Prostate gland (tissue), 2 donors: ENCODE results near the gene ARL17A. TPM values are rescaled to one million over a fixed set of nuclear protein-coding genes. Genes with fewer than 3 reads are reported as not detected.
"Not testable (repeated sequence)": the region's sequence is repeated elsewhere in the genome, so short reads cannot be mapped to it uniquely, and the experiment has no call there.

Experiments used
- DNase-seq: peaks from one replicate; pipeline ENCODE4 v3.0.0-alpha.2; 2019; ENCODE audit warnings: low spot score
- H3K27ac ChIP-seq, 2 donors: fragments of 200-600 bp; sonication (generic); 2 replicates each; pipeline ENCODE4 v1.5.1; 2017 to 2019
- H3K27me3 ChIP-seq: fragments of 200-600 bp; sonication (generic); replicated peaks from 2 replicates; pipeline ENCODE4 v1.5.1; 2019; ENCODE audit not compliant: insufficient read depth
- H3K36me3 ChIP-seq, 2 donors: fragments of 200-600 bp; sonication (generic); 1 replicate in 1 of 2; 2 replicates in 1 of 2; pipeline versions ENCODE4 v1.5.1 to v1.8.1; 2017 to 2019
- H3K4me1 ChIP-seq: fragments of 200-600 bp; sonication (generic); replicated peaks from 2 replicates; pipeline ENCODE4 v1.5.1; 2019
- H3K4me3 ChIP-seq, 2 donors: fragments of 200-600 bp; sonication (generic); 2 replicates each; pipeline ENCODE4 v1.5.1; 2017 to 2019
- H3K9me3 ChIP-seq: fragments of 200-600 bp; sonication (generic); 2 replicates; pipeline ENCODE4 v1.5.1; 2017
- WGBS: methylation state at CpG from one replicate; pipeline ENCODE4 v1.1.5; 2018; 5-methylcytosine and 5-hydroxymethylcytosine counted together
- intact Hi-C: fragments of 100-400 bp; cut with DNase I; formaldehyde crosslinking; loops from one replicate; pipeline ENCODE4 v1.14.2; 2022
- small RNA-seq, 2 donors: library from RNA; depleted of rRNA; stranded (forward); fragments of <200 nt; gene quantifications; one replicate each; pipeline ENCODE3, GENCODE V24; 2016
- total RNA-seq, 2 donors: library from RNA; depleted of rRNA; stranded (reverse); fragments of >200 nt; gene quantifications; one replicate each; pipeline ENCODE4 v1.1.0, GENCODE V29; 2016

Gene ARL17A
- total RNA-seq, 2 donors from 2014 or later, result 7.9 to 8.5 TPM

DNA sequence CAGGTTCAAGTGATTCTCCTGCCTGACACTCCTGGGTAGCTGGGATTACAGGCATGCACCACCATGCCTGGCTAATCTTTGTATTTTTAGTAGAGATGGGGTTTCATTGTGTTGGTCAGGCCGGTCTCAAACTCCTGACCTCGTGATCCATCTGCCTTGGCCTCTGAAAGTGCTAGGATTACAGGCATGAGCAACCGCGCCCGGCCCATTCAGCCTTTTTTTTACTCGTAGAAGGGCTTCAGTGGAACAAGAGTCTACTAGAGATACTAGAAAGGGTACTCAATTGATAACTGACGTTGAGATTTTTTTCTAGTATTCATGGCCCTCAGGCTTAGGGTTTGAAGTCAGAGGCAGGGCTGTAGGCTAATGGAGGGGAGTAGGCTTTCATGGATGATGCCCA, 73.6 kb downstream of the ARL17A start:
- DNase-seq, H3K9me3 ChIP-seq, H3K4me3 ChIP-seq, H3K4me1 ChIP-seq, intact Hi-C loops, H3K36me3 ChIP-seq, H3K27ac ChIP-seq, H3K27me3 ChIP-seq: not testable (repeated sequence)
- WGBS, result 93% methylated on average over 5 of the region's 7 CpGs

DNA sequence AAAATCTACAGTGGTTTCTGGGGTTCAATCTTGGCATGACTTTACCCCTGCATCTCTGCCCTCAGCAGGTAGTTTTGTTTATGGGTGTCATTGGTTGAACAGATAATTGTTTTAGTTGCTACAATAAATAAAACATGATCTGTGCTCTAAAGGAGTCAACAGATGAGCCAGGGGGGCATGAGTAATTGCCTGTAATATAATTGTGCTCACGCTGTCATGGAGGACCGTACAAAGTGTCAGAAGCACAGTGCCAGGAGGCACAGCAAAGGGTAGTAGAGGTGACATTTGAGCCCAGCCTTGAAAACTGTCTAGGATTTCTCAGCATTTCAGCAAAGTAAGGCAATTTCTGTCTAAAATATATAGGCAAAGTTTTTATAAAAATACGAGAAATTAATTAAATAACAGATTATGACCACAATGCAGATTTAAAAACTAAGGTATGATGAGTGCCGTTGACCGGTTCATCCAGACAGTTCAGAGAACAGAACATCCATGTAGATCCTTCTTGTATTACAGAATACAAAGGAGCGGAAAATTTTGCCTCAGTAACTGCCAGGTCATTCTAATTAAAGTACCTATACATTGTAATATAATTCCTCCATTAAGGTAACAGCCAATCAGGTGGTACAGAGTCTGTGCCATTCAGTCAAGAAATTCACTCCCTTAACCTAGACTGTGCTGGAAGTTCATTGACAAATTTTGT, 79.9 kb downstream of the ARL17A start:
- H3K9me3 ChIP-seq, H3K27me3 ChIP-seq, H3K27ac ChIP-seq, H3K36me3 ChIP-seq, intact Hi-C loops, DNase-seq, H3K4me3 ChIP-seq, H3K4me1 ChIP-seq: not testable (repeated sequence)
- WGBS, result no CpG with 5 or more reads among the region's 6 CpGs

DNA sequence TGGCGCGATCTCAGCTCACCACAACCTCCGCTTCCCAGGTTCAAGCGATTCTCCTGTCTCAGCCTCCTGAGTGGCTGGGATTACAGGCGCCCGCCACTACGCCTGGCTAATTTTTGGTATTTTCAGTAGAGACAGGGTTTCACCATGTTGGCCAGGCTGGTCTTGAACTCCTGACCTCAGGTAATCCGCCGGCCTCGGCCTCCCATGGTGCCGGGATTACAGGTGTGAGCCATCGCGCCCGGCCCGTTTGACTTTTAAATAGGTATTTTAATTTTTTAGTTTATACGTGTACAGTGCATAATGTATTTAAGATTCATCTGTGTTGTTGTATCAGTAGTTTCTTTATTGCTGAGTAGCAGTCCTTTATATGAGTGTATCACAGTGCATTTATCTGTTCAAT, 87.5 kb downstream of the ARL17A start:
- WGBS, result 98% methylated on average over 13 of the region's 16 CpGs
- H3K4me1 ChIP-seq, intact Hi-C loops, H3K27ac ChIP-seq, H3K9me3 ChIP-seq, H3K36me3 ChIP-seq, DNase-seq, H3K27me3 ChIP-seq, H3K4me3 ChIP-seq: not testable (repeated sequence)

DNA sequence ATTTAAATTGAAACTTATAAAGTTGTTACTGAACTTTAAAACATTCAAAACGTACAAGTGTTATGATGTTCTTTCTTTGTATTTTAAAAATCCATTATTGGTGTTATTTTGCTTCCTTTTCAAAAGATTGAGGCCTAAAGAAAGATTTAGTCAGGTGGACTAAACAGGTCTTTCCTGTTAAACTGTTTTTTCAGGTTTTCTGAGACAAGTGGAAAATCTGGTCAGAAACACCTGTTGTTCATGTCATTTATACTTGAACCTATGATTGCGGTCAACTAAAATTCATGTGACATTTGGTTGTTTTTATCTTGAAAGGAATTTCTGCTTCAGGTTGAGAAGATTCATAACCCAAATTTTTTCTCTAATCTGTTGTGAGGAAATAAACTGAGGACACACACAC, 98.2 kb downstream of the ARL17A start:
- no CpG with 5 or more reads among the region's 2 CpGs for WGBS
- H3K4me3 ChIP-seq, DNase-seq, H3K36me3 ChIP-seq, H3K27me3 ChIP-seq, H3K4me1 ChIP-seq, H3K9me3 ChIP-seq, H3K27ac ChIP-seq, intact Hi-C loops: not testable (repeated sequence)

DNA sequence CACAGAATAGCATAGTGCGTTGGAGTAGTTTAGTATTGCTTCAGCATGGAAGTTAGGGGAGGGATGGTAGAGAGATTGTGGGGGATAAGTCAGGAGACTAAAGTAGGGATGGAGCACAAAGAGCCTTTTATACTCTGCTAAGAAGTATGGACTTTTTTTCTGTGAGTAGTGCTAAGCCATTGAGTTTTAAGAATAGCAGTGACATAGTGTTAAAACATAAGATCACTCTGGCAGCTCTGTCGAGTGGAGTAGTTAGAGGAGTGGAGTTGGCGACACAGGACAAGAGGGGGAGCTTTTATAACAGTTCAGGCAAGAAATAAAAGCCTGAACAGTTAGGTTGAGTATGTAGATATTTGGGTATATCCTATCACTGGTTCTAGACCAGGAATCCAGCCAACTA, 100.7 kb downstream of the ARL17A start:
- H3K9me3 ChIP-seq, H3K27me3 ChIP-seq, DNase-seq, H3K4me3 ChIP-seq, H3K36me3 ChIP-seq, H3K27ac ChIP-seq, H3K4me1 ChIP-seq, intact Hi-C loops: not testable (repeated sequence)
- no CpG with 5 or more reads among the region's 3 CpGs for WGBS

DNA sequence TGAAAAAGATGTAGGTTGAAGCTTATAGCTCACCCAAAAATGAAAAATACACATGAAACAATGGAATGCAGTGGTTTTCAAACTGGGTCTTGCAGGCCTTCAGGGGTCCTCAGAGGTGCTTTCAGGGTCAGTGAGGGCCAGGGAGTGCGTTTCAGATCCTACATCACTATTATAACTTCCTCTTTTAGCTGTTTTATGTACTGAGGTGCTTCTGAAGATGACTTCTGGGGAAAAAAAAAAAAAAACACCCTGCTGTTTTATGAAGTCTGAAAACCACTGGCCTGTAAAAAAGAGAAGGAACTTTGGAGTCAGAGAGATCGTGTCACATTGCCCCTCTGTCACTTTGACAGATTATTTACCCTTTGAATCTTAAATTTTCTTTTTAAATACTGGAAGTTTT, 103.9 kb downstream of the ARL17A start:
- H3K4me3 ChIP-seq, H3K27ac ChIP-seq, H3K27me3 ChIP-seq, H3K9me3 ChIP-seq, intact Hi-C loops, DNase-seq, H3K4me1 ChIP-seq, H3K36me3 ChIP-seq: not testable (repeated sequence)
- 100% methylated on average over 1 of the region's 2 CpGs for WGBS

DNA sequence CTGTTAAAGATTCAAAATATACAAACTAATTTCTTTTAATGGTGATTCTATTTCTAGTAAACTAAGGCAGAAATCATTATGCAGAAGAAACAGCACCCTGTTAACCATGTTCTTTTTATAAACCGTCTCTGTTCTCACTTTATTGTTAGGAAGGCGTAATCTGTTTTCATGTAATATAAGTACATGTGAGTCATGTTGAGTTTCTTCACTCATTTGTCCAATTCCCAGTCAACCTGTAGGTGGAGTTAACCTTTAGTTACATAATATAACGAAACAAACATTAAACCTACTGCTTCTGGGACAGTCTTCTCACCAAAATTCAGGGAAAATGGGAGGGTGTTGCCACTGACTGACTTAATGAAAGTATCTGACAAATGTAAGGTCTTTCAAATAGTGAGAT, 105.0 kb downstream of the ARL17A start:
- H3K4me1 ChIP-seq, H3K27me3 ChIP-seq, H3K4me3 ChIP-seq, intact Hi-C loops, H3K9me3 ChIP-seq, DNase-seq, H3K36me3 ChIP-seq, H3K27ac ChIP-seq: not testable (repeated sequence)
- WGBS, result no CpG with 5 or more reads among the region's 3 CpGs

DNA sequence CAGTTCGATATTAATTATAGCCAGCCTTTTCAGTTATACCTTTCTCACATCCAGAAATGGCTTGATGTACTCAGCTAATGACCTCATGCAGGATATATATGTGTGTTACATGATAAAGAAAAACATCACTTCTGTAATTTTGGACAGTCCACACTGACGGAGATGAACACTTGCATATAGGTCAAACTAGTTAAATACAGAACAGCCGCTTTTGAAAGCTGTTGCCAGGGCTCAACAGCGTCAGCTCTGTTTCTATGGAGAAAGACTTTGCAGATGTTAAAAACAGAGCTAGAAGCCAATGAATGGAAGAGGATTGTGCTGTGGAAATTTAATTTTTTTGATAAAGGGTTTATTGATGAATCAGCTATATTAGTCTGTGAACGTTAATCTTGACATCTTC, 111.9 kb downstream of the ARL17A start:
- intact Hi-C loops, DNase-seq, H3K27ac ChIP-seq, H3K9me3 ChIP-seq, H3K27me3 ChIP-seq, H3K4me3 ChIP-seq, H3K36me3 ChIP-seq, H3K4me1 ChIP-seq: not testable (repeated sequence)
- 100% methylated on average over 1 of the region's 5 CpGs for WGBS

Small RNA genes within 50 kb of the gene (small RNA-seq; reads per million reads assigned to genes)
- gene RN7SL199P, result 0 reads per million in 2 donors

Other genes starting within 250 kb of the ARL17A start
- 10 to 100 TPM; 20.1 to 39.7 TPM for gene ARL17B, start 217.9 kb downstream of the ARL17A start, total RNA-seq
- gene LRRC37A2, start 67.2 kb downstream of the ARL17A start, total RNA-seq, result 10 to 100 TPM; 16.6 to 18.2 TPM
- 10 to 100 TPM; 24.7 to 48.1 TPM for gene NSF, start 11.0 kb upstream of the ARL17A start, total RNA-seq
- 1 to 10 TPM; 2.0 to 7.7 TPM for gene WNT3, start 239.0 kb upstream of the ARL17A start, total RNA-seq